Skeletal muscle satellite cell (primary cell): ENCODE measurements around the gene TNRC6C.
"Not testable (repeated sequence)": the region's sequence is repeated elsewhere in the genome, so short reads cannot be mapped to it uniquely, and the experiment has no call there.

Experiments
- H3K27me3 ChIP-seq: 2 replicates; pipeline ENCODE4 v1.7.0; 2013; ENCODE audit warnings: low read length; ENCODE audit not compliant: control insufficient read depth, insufficient read depth
- H3K36me3 ChIP-seq: 2 replicates; pipeline ENCODE4 v1.7.0; 2013; ENCODE audit warnings: mild to moderate bottlenecking, control low read depth, low read length; ENCODE audit not compliant: insufficient read depth
- H3K4me1 ChIP-seq: 2 replicates; pipeline ENCODE4 v1.7.0; 2013; ENCODE audit warnings: low read length; ENCODE audit not compliant: control insufficient read depth, insufficient read depth
- H3K4me2 ChIP-seq: 2 replicates; pipeline ENCODE4 v1.7.0; 2013; ENCODE audit warnings: mild to moderate bottlenecking, low read length
- H3K4me3 ChIP-seq: 2 replicates; pipeline ENCODE4 v1.7.0; 2013; ENCODE audit warnings: low read length
- H3K9ac ChIP-seq: 2 replicates; pipeline ENCODE4 v1.7.0; 2013; ENCODE audit warnings: mild to moderate bottlenecking, low read depth, low read length, moderate library complexity
- H3K9me3 ChIP-seq: replicated peaks from 2 replicates; pipeline ENCODE4 v1.7.0; 2013; ENCODE audit warnings: mild to moderate bottlenecking, control low read depth, low read length

The TNRC6C gene

DNA sequence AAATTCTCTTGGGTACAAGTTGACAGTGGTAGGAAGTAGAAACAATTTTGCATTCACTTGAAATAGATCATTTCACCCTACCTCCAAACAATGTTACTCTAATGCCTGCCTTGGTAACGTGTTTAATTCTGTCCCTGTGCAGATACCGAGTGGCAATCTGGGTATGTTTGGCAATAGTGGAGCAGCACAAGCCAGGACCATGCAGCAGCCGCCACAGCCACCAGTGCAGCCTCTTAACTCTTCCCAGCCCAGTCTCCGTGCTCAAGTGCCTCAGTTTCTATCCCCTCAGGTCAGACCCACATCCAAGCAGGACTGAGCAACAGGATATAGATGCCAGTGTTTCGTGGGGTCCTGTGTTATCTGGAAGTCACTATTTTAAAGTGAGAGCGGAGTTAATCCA is 120.8 kb downstream of the TNRC6C start:
- Histone ChIP-seq H3K4me2 (no peak overlapping the region), H3K9ac (no peak overlapping the region), H3K4me3 (no peak overlapping the region), H3K27me3 (no peaks in the 10 kb centered on the region), H3K36me3 (peaks cover 44% of the 10 kb centered on the region), H3K4me1 (no peaks in the 10 kb centered on the region), H3K9me3 (no peaks in the 10 kb centered on the region)

GRCh38 chr17:78081551-78081950 is 123.0 kb downstream of the TNRC6C start:
- Histone ChIP-seq H3K36me3 (peaks cover 30% of the 10 kb centered on the region), H3K4me1 (no peaks in the 10 kb centered on the region), H3K9ac (no peak overlapping the region)

DNA sequence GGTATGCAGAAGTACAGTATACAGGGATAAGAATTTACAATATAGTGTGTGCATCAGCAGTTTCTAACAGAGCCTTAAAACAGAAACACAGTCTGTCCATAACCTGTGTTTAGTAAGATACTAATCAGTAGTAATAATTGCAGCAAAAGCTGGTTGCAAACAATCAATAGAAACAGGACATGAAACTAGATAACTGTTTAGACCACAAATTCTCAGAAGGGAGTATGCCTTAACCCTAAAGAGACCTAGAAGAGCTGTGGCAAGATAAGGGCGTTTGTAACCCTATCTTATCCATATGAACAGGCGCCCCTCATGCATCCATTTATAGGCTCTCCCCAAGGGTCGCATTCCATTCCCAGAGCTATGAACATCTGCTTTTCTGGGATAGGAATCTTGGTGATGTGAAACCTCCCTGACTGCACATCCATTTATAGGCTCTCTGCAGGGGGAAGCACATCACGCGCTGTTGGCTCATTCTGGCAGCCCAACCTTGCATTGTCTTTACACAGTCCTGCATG is 123.9 kb downstream of the TNRC6C start:
- H3K27me3 ChIP-seq, H3K4me3 ChIP-seq, H3K4me2 ChIP-seq, H3K9me3 ChIP-seq, H3K9ac ChIP-seq, H3K4me1 ChIP-seq: not testable (repeated sequence)
- H3K36me3 ChIP-seq = peaks cover 29% of the 10 kb centered on the region

More at GRCh38 chr17:78081551-78081950, 123.0 kb downstream of the TNRC6C start:
- H3K4me2 ChIP-seq = no peak overlapping the region
- H3K4me3 ChIP-seq = no peak overlapping the region
- H3K27me3 ChIP-seq = no peaks in the 10 kb centered on the region
- no peaks in the 10 kb centered on the region for H3K9me3 ChIP-seq

- no peaks in the 10 kb centered on the region for H3K4me1 ChIP-seq
- H3K9ac ChIP-seq = no peak overlapping the region
- H3K9me3 ChIP-seq = no peaks in the 10 kb centered on the region
- H3K4me3 ChIP-seq = no peak overlapping the region
- H3K27me3 ChIP-seq = no peaks in the 10 kb centered on the region
- H3K36me3 ChIP-seq = peaks cover 28% of the 10 kb centered on the region
- no peak overlapping the region for H3K4me2 ChIP-seq
These were observed 124.5 kb downstream of the TNRC6C start for GRCh38 chr17:78082988-78083387.

DNA sequence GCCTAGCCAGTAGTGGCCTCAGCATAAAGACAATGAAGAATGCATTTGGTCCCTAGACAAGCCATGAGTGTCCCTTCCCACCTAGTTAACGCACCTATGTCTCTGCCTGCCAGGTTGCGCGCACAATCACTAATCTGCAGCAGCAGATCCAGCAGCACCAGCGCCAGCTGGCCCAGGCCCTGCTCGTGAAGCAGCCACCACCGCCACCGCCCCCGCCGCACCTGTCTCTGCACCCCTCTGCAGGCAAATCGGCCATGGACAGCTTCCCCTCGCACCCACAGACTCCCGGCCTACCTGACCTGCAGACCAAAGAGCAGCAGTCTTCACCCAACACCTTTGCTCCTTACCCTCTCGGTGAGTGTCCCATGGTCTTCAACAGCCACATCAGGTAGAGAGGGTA is 128.2 kb downstream of the TNRC6C start:
- peaks cover 24% of the 10 kb centered on the region for H3K36me3 ChIP-seq
- H3K9ac ChIP-seq = no peak overlapping the region
- H3K4me3 ChIP-seq = no peak overlapping the region
- H3K4me2 ChIP-seq = no peak overlapping the region
- H3K4me1 ChIP-seq = no peaks in the 10 kb centered on the region
- no peaks in the 10 kb centered on the region for H3K27me3 ChIP-seq
- no peaks in the 10 kb centered on the region for H3K9me3 ChIP-seq

DNA sequence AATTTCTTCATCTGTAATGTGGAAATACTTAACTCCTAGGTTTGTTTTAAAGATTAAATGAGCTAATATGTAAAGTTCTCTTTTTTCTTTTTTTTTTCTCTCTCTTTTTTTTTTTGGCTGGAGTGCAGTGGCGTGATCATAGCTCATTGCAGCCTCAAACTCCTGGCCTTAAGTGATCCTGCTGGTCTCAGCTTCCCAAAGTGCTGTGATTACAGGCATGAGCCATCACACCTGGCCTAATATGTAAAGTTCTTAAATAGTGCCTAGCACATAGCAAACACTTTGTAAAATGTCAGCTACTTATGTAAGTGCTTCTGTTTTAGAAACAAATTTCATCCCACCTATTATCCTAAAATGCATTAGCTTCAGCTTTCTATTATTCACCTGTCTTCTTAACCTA is 130.0 kb downstream of the TNRC6C start:
- no peaks in the 10 kb centered on the region for H3K27me3 ChIP-seq
- H3K9me3 ChIP-seq = no peaks in the 10 kb centered on the region
- H3K4me2 ChIP-seq = no peak overlapping the region
- H3K9ac ChIP-seq = no peak overlapping the region
- H3K4me1 ChIP-seq = no peaks in the 10 kb centered on the region
- no peak overlapping the region for H3K4me3 ChIP-seq
- peaks cover 33% of the 10 kb centered on the region for H3K36me3 ChIP-seq

GRCh38 chr17:78089576-78090281 is 131.2 kb downstream of the TNRC6C start:
- Histone ChIP-seq H3K36me3 (peaks cover 38% of the 10 kb centered on the region), H3K4me2 (no peak overlapping the region), H3K27me3 (no peaks in the 10 kb centered on the region)

GRCh38 chr17:78092794-78093324 is 134.4 kb downstream of the TNRC6C start:
- H3K27me3 ChIP-seq = no peaks in the 10 kb centered on the region
- peaks cover 37% of the 10 kb centered on the region for H3K36me3 ChIP-seq
- no peaks in the 10 kb centered on the region for H3K9me3 ChIP-seq
- no peak overlapping the region for H3K4me3 ChIP-seq
- no peaks in the 10 kb centered on the region for H3K4me1 ChIP-seq
- no peak overlapping the region for H3K9ac ChIP-seq
- H3K4me2 ChIP-seq = no peak overlapping the region

More at GRCh38 chr17:78089576-78090281, 131.2 kb downstream of the TNRC6C start:
- Histone ChIP-seq H3K9me3 (no peaks in the 10 kb centered on the region), H3K9ac (no peak overlapping the region), H3K4me3 (no peak overlapping the region), H3K4me1 (no peaks in the 10 kb centered on the region)

GRCh38 chr17:78095035-78095434 is 136.5 kb downstream of the TNRC6C start:
- H3K36me3 ChIP-seq = peaks cover 41% of the 10 kb centered on the region
- H3K9ac ChIP-seq = no peak overlapping the region

GRCh38 chr17:78096093-78096492 is 137.6 kb downstream of the TNRC6C start:
- Histone ChIP-seq H3K27me3 (no peaks in the 10 kb centered on the region), H3K4me2 (no peak overlapping the region), H3K9me3 (no peaks in the 10 kb centered on the region), H3K4me1 (no peaks in the 10 kb centered on the region), H3K4me3 (no peak overlapping the region), H3K9ac (no peak overlapping the region), H3K36me3 (peaks cover 35% of the 10 kb centered on the region)

More at GRCh38 chr17:78095035-78095434, 136.5 kb downstream of the TNRC6C start:
- no peaks in the 10 kb centered on the region for H3K27me3 ChIP-seq
- no peaks in the 10 kb centered on the region for H3K4me1 ChIP-seq
- H3K4me3 ChIP-seq = no peak overlapping the region
- no peak overlapping the region for H3K4me2 ChIP-seq
- no peaks in the 10 kb centered on the region for H3K9me3 ChIP-seq

GRCh38 chr17:78101112-78101511 is 142.6 kb downstream of the TNRC6C start:
- H3K4me3 ChIP-seq = no peak overlapping the region
- no peak overlapping the region for H3K9ac ChIP-seq
- H3K36me3 ChIP-seq = peaks cover 22% of the 10 kb centered on the region
- no peaks in the 10 kb centered on the region for H3K4me1 ChIP-seq
- H3K4me2 ChIP-seq = no peak overlapping the region
- no peaks in the 10 kb centered on the region for H3K9me3 ChIP-seq
- no peaks in the 10 kb centered on the region for H3K27me3 ChIP-seq

- Histone ChIP-seq H3K27me3 (no peaks in the 10 kb centered on the region), H3K9ac (no peak overlapping the region), H3K4me2 (no peak overlapping the region), H3K4me3 (no peak overlapping the region), H3K36me3 (peaks cover 21% of the 10 kb centered on the region), H3K9me3 (no peaks in the 10 kb centered on the region), H3K4me1 (no peaks in the 10 kb centered on the region)
These were observed 143.0 kb downstream of the TNRC6C start for GRCh38 chr17:78101542-78101941.
